GM13976 (cell line): Measurements from ENCODE around the gene AKR1C2.
"Not testable (repeated sequence)": the region's sequence is repeated elsewhere in the genome, so short reads cannot be mapped to it uniquely, and the experiment has no call there.

Source experiments
- DNase-seq: peaks from one replicate; pipeline ENCODE4 v3.0.0; 2012; ENCODE audit warnings: low spot score
- CTCF ChIP-seq: IDR thresholded peaks from 2 replicates; pipeline ENCODE4 v1.5.1; 2012; ENCODE audit warnings: borderline replicate concordance, mild to moderate bottlenecking; ENCODE audit not compliant: insufficient read depth; ENCODE audit errors: extremely low read depth, missing control alignments, control extremely low read depth
- in situ Hi-C: fragments of 300-500 bp; cut with MboI; formaldehyde crosslinking; loops from one replicate; pipeline ENCODE4 v1.12.0; 2022; ENCODE audit warnings: low sequenced_read_pairs, mixed read lengths, inconsistent platforms; ENCODE audit not compliant: unreplicated experiment

AKR1C2 gene

GRCh38 chr10:4977025-4977424 is 26.6 kb downstream of the AKR1C2 start:
- no peak for TF ChIP-seq CTCF
- no peak for DNase-seq
- in situ Hi-C loops = no loop called here

- DNase-seq, in situ Hi-C loops: not testable (repeated sequence)
Measured at GRCh38 chr10:4974400-4974799, 29.3 kb downstream of the AKR1C2 start.

- DNase-seq, in situ Hi-C loops: not testable (repeated sequence)
Measured at GRCh38 chr10:4973294-4973693, 30.4 kb downstream of the AKR1C2 start.

GRCh38 chr10:4972369-4973142 is 31.1 kb downstream of the AKR1C2 start:
- DNase-seq, in situ Hi-C loops: not testable (repeated sequence)

- in situ Hi-C loops, DNase-seq: not testable (repeated sequence)
Measured at GRCh38 chr10:4970362-4970761, 33.3 kb downstream of the AKR1C2 start.

GRCh38 chr10:4969289-4969688 is 34.4 kb downstream of the AKR1C2 start:
- in situ Hi-C loops, DNase-seq: not testable (repeated sequence)

- in situ Hi-C loops, DNase-seq: not testable (repeated sequence)
Measured at GRCh38 chr10:4967189-4967588, 36.5 kb downstream of the AKR1C2 start.

GRCh38 chr10:4965763-4966162 is 37.9 kb downstream of the AKR1C2 start:
- DNase-seq, in situ Hi-C loops: not testable (repeated sequence)

- in situ Hi-C loops, DNase-seq: not testable (repeated sequence)
Measured at GRCh38 chr10:4963815-4964154, 39.9 kb downstream of the AKR1C2 start.

- in situ Hi-C loops, DNase-seq: not testable (repeated sequence)
Measured at GRCh38 chr10:4962876-4963814, 40.5 kb downstream of the AKR1C2 start, which contains the start of gene AKR1C1. TSS of gene AKR1C1 (plus strand) at chr10:4963415. CDS start at chr10:4963445, 30 bp downstream.

GRCh38 chr10:4962308-4962707 is 41.3 kb downstream of the AKR1C2 start:
- in situ Hi-C loops, DNase-seq: not testable (repeated sequence)

GRCh38 chr10:4961558-4961957 is 42.1 kb downstream of the AKR1C2 start:
- in situ Hi-C loops, DNase-seq: not testable (repeated sequence)

GRCh38 chr10:4956955-4957645 is 46.6 kb downstream of the AKR1C2 start:
- DNase-seq, in situ Hi-C loops: not testable (repeated sequence)

GRCh38 chr10:4956088-4956487 is 47.6 kb downstream of the AKR1C2 start:
- DNase-seq, in situ Hi-C loops: not testable (repeated sequence)
